Femur (tissue), 1 donor: ENCODE measurements around the gene AFAP1L1.
A peak's percentile ranks its signal among the peaks of the same experiment; 100 is the strongest.

ENCODE experiments used
- DNase-seq: peaks from one replicate; pipeline ENCODE4 v3.0.0-alpha.2; 2017

Gene AFAP1L1

DNA sequence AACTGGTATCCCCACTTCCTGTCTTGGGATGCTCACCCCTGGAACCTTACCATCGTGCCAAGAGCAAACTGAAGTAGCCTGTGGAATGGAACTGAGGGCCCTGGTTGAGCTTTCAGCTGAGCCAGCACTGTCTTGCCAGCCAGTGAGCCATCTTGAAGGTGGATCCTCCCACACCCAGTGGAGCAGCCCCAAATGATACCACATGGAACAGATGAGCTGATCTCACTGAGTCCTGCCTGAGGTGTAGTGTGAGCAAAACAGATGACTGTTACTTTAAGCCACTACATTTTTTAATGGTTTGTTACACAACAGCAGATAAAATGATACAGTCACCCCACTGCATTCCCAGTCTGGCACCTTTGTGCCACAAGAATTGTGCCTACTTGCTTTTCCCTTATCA, 84.0 kb downstream of the AFAP1L1 start:
- no peak for DNase-seq

DNA sequence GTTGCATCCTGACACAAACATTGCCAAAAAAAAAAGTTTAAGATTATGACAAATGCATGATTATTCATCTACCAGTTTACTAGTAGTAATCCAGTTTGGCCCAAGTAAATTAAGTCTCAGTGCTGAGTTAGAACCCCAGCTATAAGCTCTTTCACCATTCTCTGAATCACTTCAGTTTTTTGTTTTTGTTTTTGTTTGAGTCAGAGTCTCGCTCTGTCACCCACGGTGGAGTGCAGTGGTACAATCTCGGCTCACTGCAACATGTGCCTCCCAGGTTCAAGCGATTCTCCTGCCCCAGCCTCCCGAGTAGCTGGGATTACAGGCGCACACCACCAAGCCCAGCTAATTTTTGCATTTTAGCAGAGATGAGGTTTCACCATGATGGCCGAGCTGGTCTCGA, 84.7 kb downstream of the AFAP1L1 start:
- DNase-seq, result no peak

- peak; percentile 97 for DNase-seq
These were observed 86.0 kb downstream of the AFAP1L1 start, which contains the start of gene PCYOX1L for GRCh38 chr5:149357370-149358293. Gene PCYOX1L, plus strand, starts transcription at chr5:149358046. Its CDS starts 23 bp downstream, at chr5:149358069.

DNA sequence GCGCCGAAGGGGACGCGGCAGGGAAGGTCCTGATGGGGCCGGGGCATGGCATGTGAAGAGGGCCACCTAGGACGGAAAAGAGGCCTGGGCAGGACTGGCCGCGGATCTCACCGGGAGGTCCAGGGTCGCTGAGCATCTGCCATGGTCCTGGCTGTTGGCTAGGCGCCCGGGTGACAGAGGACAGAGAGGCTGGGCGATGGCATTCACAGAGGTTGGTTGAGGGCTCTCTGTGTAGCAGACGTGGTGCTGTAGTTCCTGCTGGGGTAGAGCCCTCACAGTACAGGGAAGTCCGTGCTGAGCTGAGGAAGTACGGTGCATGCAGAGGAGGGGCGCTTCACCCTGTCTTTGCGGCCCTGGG, 86.6 kb downstream of the AFAP1L1 start:
- DNase-seq, result peak; percentile 61

DNA sequence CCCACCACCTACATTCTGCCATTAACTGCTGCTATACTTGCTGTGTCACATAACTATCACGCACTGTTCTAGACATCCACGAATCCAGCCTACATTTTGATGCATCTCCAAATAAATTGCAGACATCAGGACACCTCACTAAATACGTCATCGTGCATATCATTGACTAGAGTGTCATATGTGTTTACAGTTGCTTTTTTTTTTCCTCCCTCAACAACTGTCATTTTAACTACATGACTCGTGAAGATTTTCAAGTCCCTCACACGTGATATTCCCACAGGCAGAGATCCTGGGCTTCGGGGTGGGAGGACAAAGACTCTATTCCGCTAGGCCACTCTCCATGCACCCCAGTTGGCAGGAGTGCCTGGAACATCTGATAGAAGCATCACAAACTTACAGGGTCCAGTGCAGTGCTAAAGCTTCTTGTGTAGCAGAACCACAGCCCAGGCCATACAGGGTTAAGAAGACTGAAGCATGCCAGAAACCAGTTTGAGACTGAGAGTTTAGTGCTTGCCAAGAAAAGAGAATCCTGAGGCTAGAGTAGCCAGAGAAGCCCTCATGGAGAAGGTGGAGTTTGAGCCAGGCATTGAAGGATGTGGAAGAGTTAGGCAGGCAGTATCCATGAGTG, 87.3 kb downstream of the AFAP1L1 start:
- no peak for DNase-seq

- no peak for DNase-seq
These were observed 88.6 kb downstream of the AFAP1L1 start for GRCh38 chr5:149360272-149360671.

DNA sequence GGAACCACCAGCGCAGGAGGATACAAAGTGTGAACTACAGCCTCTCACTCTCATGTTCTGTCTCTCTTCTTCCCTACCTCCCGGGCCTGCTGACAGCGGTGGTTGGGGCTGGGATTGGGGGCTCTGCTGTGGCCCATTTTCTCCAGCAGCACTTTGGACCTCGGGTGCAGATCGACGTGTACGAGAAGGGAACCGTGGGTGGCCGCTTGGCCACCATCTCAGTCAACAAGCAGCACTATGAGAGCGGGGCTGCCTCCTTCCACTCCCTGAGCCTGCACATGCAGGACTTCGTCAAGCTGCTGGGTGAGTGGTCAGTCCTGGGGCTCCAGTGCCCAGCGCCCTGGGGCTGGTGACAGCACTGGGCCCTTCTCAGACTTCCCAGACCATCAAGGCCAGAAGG, 90.9 kb downstream of the AFAP1L1 start:
- no peak for DNase-seq

GRCh38 chr5:149363358-149363757, 91.7 kb downstream of the AFAP1L1 start:
- no peak for DNase-seq

DNA sequence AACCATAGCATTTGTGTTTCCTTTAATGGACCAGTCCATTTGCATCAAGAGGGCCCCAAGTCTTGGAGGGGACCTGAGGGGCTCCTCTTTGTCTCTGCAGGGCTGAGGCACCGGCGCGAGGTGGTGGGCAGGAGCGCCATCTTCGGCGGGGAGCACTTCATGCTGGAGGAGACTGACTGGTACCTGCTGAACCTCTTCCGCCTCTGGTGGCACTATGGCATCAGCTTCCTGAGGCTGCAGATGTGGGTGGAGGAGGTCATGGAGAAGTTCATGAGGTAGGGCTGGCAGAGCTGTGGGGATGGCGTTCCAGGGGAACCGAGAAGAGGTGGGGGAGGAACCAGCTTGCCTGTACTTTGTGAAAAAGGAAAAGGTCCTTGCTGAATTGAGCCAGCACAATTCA, 92.3 kb downstream of the AFAP1L1 start:
- no peak for DNase-seq

DNA sequence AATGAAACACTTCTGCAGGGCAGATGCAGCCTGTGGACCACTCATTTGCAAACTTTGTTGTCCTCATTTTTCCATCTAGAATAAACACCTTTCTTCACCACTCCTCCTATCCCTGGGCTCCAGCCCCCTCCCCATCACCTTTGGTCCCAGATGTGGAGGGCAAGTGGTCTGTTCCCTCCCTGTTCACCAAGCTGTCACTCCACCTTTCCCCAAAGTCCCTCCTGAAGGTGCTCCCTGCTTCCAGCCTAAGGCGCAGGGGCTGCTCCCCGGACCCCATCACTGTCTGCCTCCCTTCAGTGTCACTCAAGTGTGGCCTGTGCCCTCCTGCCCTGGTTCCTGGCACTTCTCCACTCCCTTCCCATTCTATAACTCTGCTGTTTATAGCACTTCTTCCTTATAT, 93.1 kb downstream of the AFAP1L1 start:
- no peak for DNase-seq

- no peak for DNase-seq
These were observed 93.8 kb downstream of the AFAP1L1 start for GRCh38 chr5:149365418-149365817.

DNA sequence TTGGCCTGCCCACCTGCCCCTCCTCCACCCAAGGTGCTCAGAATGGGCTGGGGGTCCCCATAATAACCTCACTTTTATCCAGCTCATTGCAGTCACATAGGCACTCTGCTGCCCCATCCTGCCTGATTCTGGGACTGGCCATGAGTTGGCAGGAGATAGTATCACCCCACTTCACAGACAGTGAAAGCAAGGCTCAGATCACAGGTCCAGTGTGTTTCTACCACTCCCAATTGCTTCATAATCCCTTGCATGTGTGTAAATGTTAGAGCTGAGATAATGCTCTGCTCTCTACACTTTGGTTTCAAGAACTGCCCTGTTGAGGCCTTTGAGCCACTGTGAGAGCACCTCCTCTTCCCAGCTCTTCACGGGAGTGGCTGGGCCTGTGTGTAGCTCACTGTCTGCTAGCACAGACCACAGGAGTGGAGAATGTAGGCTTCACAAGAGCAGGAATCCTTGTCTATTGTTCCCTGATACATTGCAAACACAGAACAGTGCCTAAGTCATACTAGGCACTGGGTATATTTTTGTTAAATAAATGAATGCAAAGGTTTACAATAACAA, 94.6 kb downstream of the AFAP1L1 start:
- DNase-seq, result no peak

- DNase-seq, result peak; percentile 71
These were observed 95.8 kb downstream of the AFAP1L1 start for GRCh38 chr5:149367249-149367971.

DNA sequence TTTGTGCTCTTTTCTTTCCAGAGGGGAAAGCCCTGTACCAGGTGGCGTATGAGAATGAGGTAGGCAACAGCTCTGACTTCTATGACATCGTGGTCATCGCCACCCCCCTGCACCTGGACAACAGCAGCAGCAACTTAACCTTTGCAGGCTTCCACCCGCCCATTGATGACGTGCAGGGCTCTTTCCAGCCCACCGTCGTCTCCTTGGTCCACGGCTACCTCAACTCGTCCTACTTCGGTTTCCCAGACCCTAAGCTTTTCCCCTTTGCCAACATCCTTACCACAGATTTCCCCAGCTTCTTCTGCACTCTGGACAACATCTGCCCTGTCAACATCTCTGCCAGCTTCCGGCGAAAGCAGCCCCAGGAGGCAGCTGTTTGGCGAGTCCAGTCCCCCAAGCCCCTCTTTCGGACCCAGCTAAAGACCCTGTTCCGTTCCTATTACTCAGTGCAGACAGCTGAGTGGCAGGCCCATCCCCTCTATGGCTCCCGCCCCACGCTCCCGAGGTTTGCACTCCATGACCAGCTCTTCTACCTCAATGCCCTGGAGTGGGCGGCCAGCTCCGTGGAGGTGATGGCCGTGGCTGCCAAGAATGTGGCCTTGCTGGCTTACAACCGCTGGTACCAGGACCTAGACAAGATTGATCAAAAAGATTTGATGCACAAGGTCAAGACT, 96.5 kb downstream of the AFAP1L1 start:
- no peak for DNase-seq

DNA sequence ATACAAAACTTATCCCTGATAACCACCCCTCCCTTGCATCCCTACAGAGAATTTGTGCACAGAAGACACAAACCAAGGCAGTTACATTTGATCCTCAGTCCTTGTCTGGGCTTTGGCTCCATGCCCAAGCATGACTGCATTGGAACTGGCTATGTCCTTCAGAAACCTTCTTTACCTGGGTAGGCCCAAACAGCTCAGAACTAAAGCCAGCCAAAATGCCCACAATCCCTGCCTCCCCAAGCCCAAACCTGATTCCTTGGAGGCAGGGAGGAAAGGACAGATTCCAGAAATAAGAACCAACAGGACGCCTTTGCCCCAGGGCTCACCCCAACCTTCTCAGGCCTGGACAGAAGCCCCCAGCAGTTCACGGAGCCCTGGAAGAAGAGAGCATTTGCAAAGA, 99.2 kb downstream of the AFAP1L1 start:
- DNase-seq, result no peak

DNA sequence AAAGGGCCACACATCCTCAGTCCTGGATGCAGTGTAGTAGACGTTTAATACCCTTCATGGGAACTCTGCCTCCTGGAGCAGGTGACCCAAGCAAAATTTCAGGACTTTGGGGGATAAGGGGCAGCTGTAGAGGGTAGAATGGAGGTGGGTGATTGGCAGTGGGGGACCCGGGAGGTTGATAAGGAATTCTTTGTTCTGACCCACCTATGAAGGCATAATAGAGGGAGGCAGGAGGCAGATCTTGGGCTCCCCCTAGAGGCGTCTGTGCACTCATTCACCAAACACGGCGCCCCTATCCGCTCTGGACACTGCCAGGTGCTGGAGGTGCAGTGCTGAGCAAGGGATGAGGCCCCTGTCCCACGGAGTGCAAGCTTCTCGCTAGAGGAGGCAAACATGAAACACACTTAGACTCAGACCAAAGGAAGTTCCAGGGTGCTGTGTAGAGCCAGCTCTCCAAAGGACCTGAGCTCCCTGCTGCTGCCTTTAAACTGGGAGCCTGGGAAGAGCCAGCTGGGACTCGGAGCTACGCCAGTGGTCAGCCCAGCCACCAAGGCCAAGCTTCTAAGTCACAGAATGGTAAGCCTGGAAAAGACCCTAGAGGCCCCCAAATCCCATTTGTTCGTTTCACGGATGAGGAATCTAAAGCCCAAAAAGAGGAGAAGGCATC, 99.8 kb downstream of the AFAP1L1 start:
- DNase-seq, result peak; percentile 66

- DNase-seq, result no peak
These were observed 100.6 kb downstream of the AFAP1L1 start for GRCh38 chr5:149372076-149372795.

DNA sequence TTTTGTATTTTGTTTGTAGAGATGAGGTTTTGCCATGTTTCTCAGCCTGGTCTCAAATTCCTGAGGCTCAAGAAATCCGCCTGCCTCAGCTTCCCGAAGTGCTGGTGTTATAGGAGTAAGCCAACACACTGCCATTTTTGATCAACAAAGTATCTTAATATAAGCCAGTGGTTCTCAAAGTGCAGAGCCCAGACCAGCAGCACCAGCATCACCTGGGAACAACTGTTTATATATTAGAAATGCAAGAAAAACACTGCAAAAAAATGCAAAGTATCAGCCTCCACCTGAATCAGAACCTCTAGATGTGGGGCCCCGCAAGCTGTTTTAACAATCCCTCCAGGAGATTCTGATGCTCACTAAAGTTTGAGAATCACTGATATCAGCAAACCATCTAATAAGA, 101.3 kb downstream of the AFAP1L1 start:
- no peak for DNase-seq

GRCh38 chr5:149374303-149374702, 102.6 kb downstream of the AFAP1L1 start:
- no peak for DNase-seq

- DNase-seq, result no peak
These were observed 103.1 kb downstream of the AFAP1L1 start for GRCh38 chr5:149374801-149375200.

GRCh38 chr5:149375434-149375833, 103.8 kb downstream of the AFAP1L1 start:
- no peak for DNase-seq
